Femur (tissue), 1 donor: Measurements from ENCODE around the gene PTGIR.

ENCODE experiments used
- DNase-seq: peaks from one replicate; pipeline ENCODE4 v3.0.0-alpha.2; 2017

The PTGIR gene

GRCh38 chr19:46613525-46613924 is 11.4 kb downstream of the PTGIR start:
- DNase-seq, result no peak

- no peak for DNase-seq
These were observed 13.1 kb downstream of the PTGIR start for GRCh38 chr19:46611776-46612175.

- no peak for DNase-seq
These were observed 13.8 kb downstream of the PTGIR start for GRCh38 chr19:46610851-46611770.

- no peak for DNase-seq
These were observed 14.5 kb downstream of the PTGIR start for GRCh38 chr19:46610413-46610775.

GRCh38 chr19:46609511-46610412 is 15.1 kb downstream of the PTGIR start:
- no peak for DNase-seq

GRCh38 chr19:46608581-46609345 is 16.1 kb downstream of the PTGIR start:
- no peak for DNase-seq

- DNase-seq, result no peak
These were observed 16.7 kb downstream of the PTGIR start for GRCh38 chr19:46608178-46608577.

- no peak for DNase-seq
These were observed 17.4 kb downstream of the PTGIR start for GRCh38 chr19:46607448-46607841.

GRCh38 chr19:46606681-46607447 is 18.0 kb downstream of the PTGIR start:
- DNase-seq, result no peak

- no peak for DNase-seq
These were observed 18.9 kb downstream of the PTGIR start for GRCh38 chr19:46606019-46606418.

- DNase-seq, result no peak
These were observed 19.5 kb downstream of the PTGIR start for GRCh38 chr19:46605356-46605821.

GRCh38 chr19:46604781-46605355 is 20.0 kb downstream of the PTGIR start:
- no peak for DNase-seq

- no peak for DNase-seq
These were observed 21.1 kb downstream of the PTGIR start for GRCh38 chr19:46603752-46604231.

- no peak for DNase-seq
These were observed 21.7 kb downstream of the PTGIR start for GRCh38 chr19:46603195-46603637.

GRCh38 chr19:46602392-46603194 is 22.3 kb downstream of the PTGIR start:
- DNase-seq, result no peak

GRCh38 chr19:46601318-46602224 is 23.3 kb downstream of the PTGIR start, which contains the start of gene CALM3:
Gene CALM3 (plus strand): TSS chr19:46601330. CDS start chr19:46601435, 105 bp downstream.
- no peak for DNase-seq

GRCh38 chr19:46600384-46601317 is 24.2 kb downstream of the PTGIR start:
- DNase-seq, result peak; percentile 98
